Thyroid gland (tissue), 4 donors: ENCODE results near the gene NEK3. TPM values are rescaled to one million over a fixed set of nuclear protein-coding genes. Genes with fewer than 3 reads are reported as not detected.
A peak's percentile ranks its signal among the peaks of the same experiment; 100 is the strongest.
"Not testable (repeated sequence)": the region's sequence is repeated elsewhere in the genome, so short reads cannot be mapped to it uniquely, and the experiment has no call there.

Experiments used
- DNase-seq, 2 donors: peaks; one replicate each; pipeline ENCODE4 v3.0.0-alpha.2; 2019
- H3K27ac ChIP-seq, 3 donors: fragments of 200-600 bp; sonication (generic); 1 replicate in 2 of 3; 2 replicates in 1 of 3; pipeline ENCODE4 v1.5.1; 2016 to 2019; ENCODE audit warnings: mild to moderate bottlenecking in 1 of 3, moderate library complexity in 1 of 3
- H3K27me3 ChIP-seq: fragments of 200-600 bp; sonication (generic); one replicate; pipeline ENCODE4 v1.5.1; 2019
- H3K36me3 ChIP-seq, 2 donors: fragments of 200-600 bp; sonication (generic); one replicate each; pipeline ENCODE4 v1.5.1; 2016 to 2019
- H3K4me1 ChIP-seq, 2 donors: fragments of 200-600 bp; sonication (generic); one replicate each; pipeline ENCODE4 v1.5.1; 2017 to 2019
- H3K4me3 ChIP-seq, 3 donors: fragments of 200-600 bp; sonication (generic); replicated peaks in 1 of 3; 1 replicate in 2 of 3; 2 replicates in 1 of 3; pipeline ENCODE4 v1.5.1; 2016; ENCODE audit warnings: mild to moderate bottlenecking in 1 of 3
- H3K9me3 ChIP-seq: fragments of 200-600 bp; sonication (generic); one replicate; pipeline ENCODE4 v1.5.1; 2017
- POLR2A ChIP-seq, 2 donors: fragments of 450-650 bp; IDR thresholded peaks; one replicate each; pipeline ENCODE4 v1.6.1; 2017; ENCODE audit warnings: antibody characterized with exemption in 2 of 2, mild to moderate bottlenecking in 2 of 2, moderate library complexity in 1 of 2
- whole genome bisulfite sequencing, 2 donors: methylation state at CpG; one replicate each; pipeline ENCODE4 v1.1.5; 2017; 5-methylcytosine and 5-hydroxymethylcytosine counted together
- intact Hi-C: fragments of 100-400 bp; cut with DNase I; formaldehyde crosslinking; loops from one replicate; pipeline ENCODE4 v1.15.1; 2023
- total RNA-seq, 4 donors: library from RNA; depleted of rRNA; stranded (reverse); fragments of >200 nt; gene quantifications; one replicate each; pipeline ENCODE4 v1.2.3, GENCODE V29; 2016
- TF ChIP-seq, protein P1 (sequence below), 6 experiments: fragments of 200-600 bp in 3 of 6; fragments of 450-650 bp in 3 of 6; sonication (generic) in 3 of 6; IDR thresholded peaks; one replicate each; pipeline ENCODE4 v1.5.1; 2016 to 2019; ENCODE audit warnings: antibody characterized with exemption in 6 of 6, mild to moderate bottlenecking in 2 of 6, inconsistent platforms in 1 of 6, moderate library complexity in 1 of 6

The NEK3 gene
- total RNA-seq, 4 donors from 2014 or later = 5.7 to 14.8 (median 10.4) TPM

GRCh38 chr13:52195401-52195837 is 36.0 kb upstream of the NEK3 start:
- DNase-seq = peak; percentile 72 to 78
- 7 to 30% methylated on average over 7 to 26 of the region's 34 CpGs for WGBS, 2 donors
- intact Hi-C loops = no loop called here
- Histone ChIP-seq H3K4me1 (peaks cover 7 to 11% of the 10 kb centered on the region in 2 donors), H3K9me3 (no peaks in the 10 kb centered on the region), H3K27ac (peak overlapping the region in 2 of 3 donors; percentile 79 to 81), H3K4me3 (peak overlapping the region; percentile 54 to 61 (median 61)), H3K36me3 (no peaks in the 10 kb centered on the region), H3K27me3 (no peaks in the 10 kb centered on the region)
- peak in 1 of 2 donors; percentile 54 for TF ChIP-seq POLR2A (IDR thresholded peaks at IDR 0.05)
- TF ChIP-seq, protein P1, sequence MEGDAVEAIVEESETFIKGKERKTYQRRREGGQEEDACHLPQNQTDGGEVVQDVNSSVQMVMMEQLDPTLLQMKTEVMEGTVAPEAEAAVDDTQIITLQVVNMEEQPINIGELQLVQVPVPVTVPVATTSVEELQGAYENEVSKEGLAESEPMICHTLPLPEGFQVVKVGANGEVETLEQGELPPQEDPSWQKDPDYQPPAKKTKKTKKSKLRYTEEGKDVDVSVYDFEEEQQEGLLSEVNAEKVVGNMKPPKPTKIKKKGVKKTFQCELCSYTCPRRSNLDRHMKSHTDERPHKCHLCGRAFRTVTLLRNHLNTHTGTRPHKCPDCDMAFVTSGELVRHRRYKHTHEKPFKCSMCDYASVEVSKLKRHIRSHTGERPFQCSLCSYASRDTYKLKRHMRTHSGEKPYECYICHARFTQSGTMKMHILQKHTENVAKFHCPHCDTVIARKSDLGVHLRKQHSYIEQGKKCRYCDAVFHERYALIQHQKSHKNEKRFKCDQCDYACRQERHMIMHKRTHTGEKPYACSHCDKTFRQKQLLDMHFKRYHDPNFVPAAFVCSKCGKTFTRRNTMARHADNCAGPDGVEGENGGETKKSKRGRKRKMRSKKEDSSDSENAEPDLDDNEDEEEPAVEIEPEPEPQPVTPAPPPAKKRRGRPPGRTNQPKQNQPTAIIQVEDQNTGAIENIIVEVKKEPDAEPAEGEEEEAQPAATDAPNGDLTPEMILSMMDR (IDR thresholded peaks at IDR 0.05) = no peak

DNA sequence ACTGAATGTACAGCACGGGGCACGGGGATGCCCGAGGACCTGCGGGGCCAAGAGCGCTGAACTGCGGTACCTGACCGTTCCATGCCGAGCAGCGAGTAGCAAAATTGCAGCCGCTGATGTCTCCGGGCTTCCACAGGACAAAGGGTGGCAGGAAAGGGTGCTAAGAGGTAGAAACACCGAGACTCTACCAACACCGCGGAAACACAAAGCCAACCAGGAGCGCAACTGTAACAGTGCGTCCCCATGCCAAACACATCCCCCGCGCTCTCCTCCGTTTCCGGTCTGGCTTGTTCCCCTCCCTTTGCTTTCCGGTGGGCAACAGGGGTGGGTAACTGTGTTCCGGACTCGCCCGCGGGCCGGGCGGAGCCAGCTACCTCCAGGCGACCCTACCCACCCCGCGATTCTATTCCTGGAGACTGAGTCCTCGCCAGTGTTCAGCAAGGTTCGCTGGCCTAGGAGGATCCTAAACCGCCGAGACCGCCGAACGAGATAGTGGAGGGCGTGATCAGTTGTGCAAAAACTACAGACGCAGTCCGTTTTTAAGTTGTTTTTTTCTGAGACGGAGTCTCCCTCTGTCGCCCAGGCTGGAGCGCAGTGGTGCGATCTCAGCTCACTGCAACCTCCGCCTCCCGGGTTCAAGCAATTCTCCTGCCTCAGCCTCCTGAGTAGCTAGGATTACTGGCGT is 34.9 kb upstream of the NEK3 start:
- DNase-seq = peak; percentile 84 to 85
- 1% methylated on average over 38 to 47 of the region's 47 CpGs for WGBS, 2 donors
- Histone ChIP-seq H3K4me1 (peaks cover 7 to 11% of the 10 kb centered on the region in 2 donors), H3K9me3 (no peaks in the 10 kb centered on the region), H3K4me3 (peak overlapping the region; percentile 40 to 61 (median 61)), H3K27ac (peak overlapping the region; percentile 41 to 81 (median 79)), H3K36me3 (no peaks in the 10 kb centered on the region), H3K27me3 (no peaks in the 10 kb centered on the region)
- TF ChIP-seq, protein P1 (IDR thresholded peaks at IDR 0.05) = no peak
- peak in 1 of 2 donors; percentile 72 for TF ChIP-seq POLR2A (IDR thresholded peaks at IDR 0.05)
- intact Hi-C loops = no loop called here

- Histone ChIP-seq H3K27ac (peak overlapping the region; percentile 41 to 81 (median 79)), H3K4me1 (peaks cover 7 to 11% of the 10 kb centered on the region in 2 donors), H3K4me3 (peak overlapping the region; percentile 20 to 61 (median 61))
- H3K9me3 ChIP-seq, H3K27me3 ChIP-seq, intact Hi-C loops, DNase-seq, H3K36me3 ChIP-seq: not testable (repeated sequence)
- WGBS, 2 donors = 2% methylated on average over 14 of the region's 14 CpGs
Measured at GRCh38 chr13:52193587-52194183, 34.3 kb upstream of the NEK3 start.

- intact Hi-C loops, H3K9me3 ChIP-seq, H3K27ac ChIP-seq, H3K4me3 ChIP-seq, H3K27me3 ChIP-seq, DNase-seq: not testable (repeated sequence)
- WGBS, 2 donors = 83 to 89% methylated on average over 4 of the region's 4 CpGs
- peaks cover 15 to 18% of the 10 kb centered on the region in 2 donors for H3K36me3 ChIP-seq
- peaks cover 7 to 11% of the 10 kb centered on the region in 2 donors for H3K4me1 ChIP-seq
Measured at GRCh38 chr13:52187424-52188187, 28.2 kb upstream of the NEK3 start.

GRCh38 chr13:52187029-52187423 is 27.6 kb upstream of the NEK3 start:
- TF ChIP-seq, protein P1 (IDR thresholded peaks at IDR 0.05) = no peak
- TF ChIP-seq POLR2A (IDR thresholded peaks at IDR 0.05) = no peak
- WGBS, 2 donors = 95 to 100% methylated on average over 1 of the region's 1 CpG
- Histone ChIP-seq H3K4me1 (peaks cover 5% of the 10 kb centered on the region in 2 donors), H3K27me3 (no peaks in the 10 kb centered on the region), H3K4me3 (no peak overlapping the region), H3K9me3 (no peaks in the 10 kb centered on the region), H3K36me3 (peaks cover 15 to 20% of the 10 kb centered on the region in 2 donors), H3K27ac (no peak overlapping the region)
- DNase-seq = no peak
- intact Hi-C loops = no loop called here

GRCh38 chr13:52181316-52181954 is 22.0 kb upstream of the NEK3 start:
- intact Hi-C loops, H3K27ac ChIP-seq, H3K4me1 ChIP-seq, DNase-seq, H3K9me3 ChIP-seq, H3K4me3 ChIP-seq, H3K27me3 ChIP-seq: not testable (repeated sequence)
- 74 to 75% methylated on average over 5 of the region's 5 CpGs for WGBS, 2 donors
- H3K36me3 ChIP-seq = peaks cover 22 to 28% of the 10 kb centered on the region in 2 donors
